NCI-H146 treated with DMSO at 0.1 percent for 48 hours (cell line): ENCODE data around the gene HIBCH.
"Not testable (repeated sequence)": the region's sequence is repeated elsewhere in the genome, so short reads cannot be mapped to it uniquely, and the experiment has no call there.

Experiments
- DNase-seq: peaks from one replicate; lab custom pipeline; 2025; ENCODE audit not compliant: unreplicated experiment; lab: John Stamatoyannopoulos, UW

HIBCH gene

GRCh38 chr2:190162851-190163250 lies 156.8 kb downstream of the HIBCH start:
- DNase-seq = no peak

- DNase-seq = no peak
These were observed 160.2 kb downstream of the HIBCH start for GRCh38 chr2:190159453-190159852.

- DNase-seq = no peak
These were observed 160.7 kb downstream of the HIBCH start for GRCh38 chr2:190158798-190159434.

- not testable (repeated sequence) for DNase-seq
These were observed 161.8 kb downstream of the HIBCH start for GRCh38 chr2:190157613-190158528.

GRCh38 chr2:190156530-190157212 lies 163.0 kb downstream of the HIBCH start:
- DNase-seq = no peak
